ENCODE results near the gene B3GALT4.

Gene B3GALT4

GRCh38 chr6:33276864-33277662 is at the start of gene B3GALT4:
B3GALT4 (plus strand) TSS chr6:33277123; CDS start chr6:33277420, 297 bp downstream.
- TF ChIP-seq CTCF (IDR thresholded peaks at IDR 0.05; ENCODE audit: borderline replicate concordance, insufficient read depth, low read depth, low read length): peak; percentile 58
- peak within 1 kb of the TSS; percentile 57 for H3K4me3 ChIP-seq (ENCODE audit: low read depth, low read length)

- H3K4me3 ChIP-seq (ENCODE audit: low read depth, low read length): no peak overlapping the region
- no peak for TF ChIP-seq CTCF (IDR thresholded peaks at IDR 0.05; ENCODE audit: borderline replicate concordance, insufficient read depth, low read depth, low read length)
Observed at GRCh38 chr6:33235221-33235634, 41.7 kb upstream of the B3GALT4 start.

GRCh38 chr6:33236328-33236727 is 40.6 kb upstream of the B3GALT4 start:
- H3K4me3 ChIP-seq (ENCODE audit: low read depth, low read length): no peak overlapping the region
- TF ChIP-seq CTCF (IDR thresholded peaks at IDR 0.05; ENCODE audit: borderline replicate concordance, insufficient read depth, low read depth, low read length): no peak

GRCh38 chr6:33236852-33237251 is 40.1 kb upstream of the B3GALT4 start:
- no peak for TF ChIP-seq CTCF (IDR thresholded peaks at IDR 0.05; ENCODE audit: borderline replicate concordance, insufficient read depth, low read depth, low read length)
- no peak overlapping the region for H3K4me3 ChIP-seq (ENCODE audit: low read depth, low read length)

- no peak for TF ChIP-seq CTCF (IDR thresholded peaks at IDR 0.05; ENCODE audit: borderline replicate concordance, insufficient read depth, low read depth, low read length)
- no peak overlapping the region for H3K4me3 ChIP-seq (ENCODE audit: low read depth, low read length)
Observed at GRCh38 chr6:33237741-33238140, 39.2 kb upstream of the B3GALT4 start.

GRCh38 chr6:33241968-33242367 is 35.0 kb upstream of the B3GALT4 start:
- no peak for TF ChIP-seq CTCF (IDR thresholded peaks at IDR 0.05; ENCODE audit: borderline replicate concordance, insufficient read depth, low read depth, low read length)
- no peak overlapping the region for H3K4me3 ChIP-seq (ENCODE audit: low read depth, low read length)

- no peak overlapping the region for H3K4me3 ChIP-seq (ENCODE audit: low read depth, low read length)
- no peak for TF ChIP-seq CTCF (IDR thresholded peaks at IDR 0.05; ENCODE audit: borderline replicate concordance, insufficient read depth, low read depth, low read length)
Observed at GRCh38 chr6:33243476-33243875, 33.4 kb upstream of the B3GALT4 start.

Data from GM12875 (cell line).